Tibial artery (tissue), 4 donors: Measurements from ENCODE around the gene FNDC3B.

Experiments used
- DNase-seq, 2 donors: peaks; one replicate each; pipeline ENCODE4 v3.0.0-alpha.2; 2019
- H3K27ac ChIP-seq, 2 donors: fragments of 200-600 bp; sonication (generic) in 1 of 2; 1 replicate in 1 of 2; 2 replicates in 1 of 2; pipeline ENCODE4 v1.5.1; 2018 to 2019; ENCODE audit warnings: mild to moderate bottlenecking in 1 of 2
- H3K27me3 ChIP-seq, 2 donors: fragments of 200-600 bp; sonication (generic) in 1 of 2; one replicate each; pipeline versions ENCODE4 v1.5.1 to v1.6.0; 2016 to 2019
- H3K36me3 ChIP-seq, 3 donors: fragments of 200-600 bp; sonication (generic) in 2 of 3; one replicate each; pipeline ENCODE4 v1.5.1; 2016 to 2019; ENCODE audit warnings: mild to moderate bottlenecking in 2 of 3
- H3K4me1 ChIP-seq, 4 donors: fragments of 200-600 bp; sonication (generic) in 2 of 4; 1 replicate in 3 of 4; 2 replicates in 1 of 4; pipeline ENCODE4 v1.5.1; 2016 to 2019
- H3K4me3 ChIP-seq, 2 donors: fragments of 200-600 bp; sonication (generic) in 1 of 2; 1 replicate in 1 of 2; 2 replicates in 1 of 2; pipeline ENCODE4 v1.5.1; 2018 to 2019; ENCODE audit warnings: mild to moderate bottlenecking in 2 of 2
- H3K9me3 ChIP-seq, 3 donors: fragments of 200-600 bp; sonication (generic) in 1 of 3; one replicate each; pipeline ENCODE4 v1.5.1; 2016 to 2019
- CTCF ChIP-seq, 2 experiments: fragments of 200-600 bp in 1 of 2; fragments of 450-650 bp in 1 of 2; IDR thresholded peaks; one replicate each; pipeline ENCODE4 v1.5.1; 2017 to 2019; ENCODE audit warnings: antibody characterized with exemption in 2 of 2, mild to moderate bottlenecking in 1 of 2, moderate library complexity in 1 of 2
- intact Hi-C: fragments of 100-400 bp; cut with DNase I; formaldehyde crosslinking; loops from one replicate; pipeline ENCODE4 v1.15.0; 2023; ENCODE audit warnings: low total_unique reads

FNDC3B gene

DNA sequence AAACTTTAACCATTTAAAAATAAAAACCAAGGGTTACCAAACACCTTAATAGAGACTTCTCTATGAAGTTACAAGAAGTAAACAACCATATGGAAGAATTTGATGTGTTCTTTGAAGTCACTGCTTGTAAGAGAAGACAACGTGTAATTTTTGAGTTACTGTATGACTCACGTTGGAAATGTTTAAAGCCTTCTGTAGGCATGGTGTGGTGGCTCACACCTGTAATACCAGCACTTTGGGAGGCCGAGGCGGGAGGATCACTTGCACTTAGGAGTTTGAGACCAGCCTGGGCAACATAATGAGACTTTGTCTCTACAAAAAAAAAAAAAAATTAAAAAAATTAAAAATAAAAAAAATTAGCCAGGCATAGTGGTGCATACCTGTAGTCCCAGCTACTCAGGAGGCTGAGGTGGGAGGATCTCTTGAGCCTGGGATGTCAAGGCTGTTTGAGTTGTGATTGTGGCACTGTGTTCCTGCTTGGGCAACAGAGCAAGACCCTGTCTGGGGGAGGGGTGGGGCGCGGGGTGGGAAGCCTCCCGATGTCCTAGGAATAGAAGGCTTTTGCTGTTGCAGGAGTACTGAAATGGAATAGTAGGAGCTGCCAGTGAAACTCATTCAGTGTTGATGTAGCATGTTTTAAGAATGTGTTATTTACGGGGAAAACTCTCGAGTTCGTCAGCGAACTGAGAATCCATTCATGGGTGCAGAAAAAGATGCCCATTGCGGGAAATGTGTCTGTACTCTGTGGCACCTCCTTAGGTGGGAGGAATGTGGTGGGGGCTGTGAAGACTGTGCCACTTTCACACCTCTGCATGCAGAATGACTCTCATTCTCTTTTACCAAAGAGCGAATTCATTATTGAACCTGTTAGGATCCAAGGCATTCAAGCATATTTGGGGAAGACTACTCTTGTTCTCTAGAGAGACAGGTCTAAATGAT lies 134.2 kb downstream of the FNDC3B start:
- Histone ChIP-seq H3K4me1 (peaks cover 0 to 94% (median 64%) of the 10 kb centered on the region in 4 donors), H3K9me3 (no peaks in the 10 kb centered on the region), H3K36me3 (no peaks in the 10 kb centered on the region), H3K27ac (no peak overlapping the region), H3K27me3 (no peaks in the 10 kb centered on the region), H3K4me3 (no peak overlapping the region)
- intact Hi-C loops, result no loop called here
- no peak for TF ChIP-seq CTCF (IDR thresholded peaks at IDR 0.05)
- no peak for DNase-seq

- Histone ChIP-seq H3K27ac (no peak overlapping the region), H3K9me3 (no peaks in the 10 kb centered on the region), H3K36me3 (no peaks in the 10 kb centered on the region), H3K4me3 (no peak overlapping the region), H3K27me3 (no peaks in the 10 kb centered on the region), H3K4me1 (peaks cover 0 to 90% (median 55%) of the 10 kb centered on the region in 4 donors)
- intact Hi-C loops, result no loop called here
- DNase-seq, result no peak
- TF ChIP-seq CTCF (IDR thresholded peaks at IDR 0.05), result no peak
Measured at GRCh38 chr3:172174513-172175253, 135.3 kb downstream of the FNDC3B start.

GRCh38 chr3:172175254-172175599 lies 135.8 kb downstream of the FNDC3B start:
- Histone ChIP-seq H3K36me3 (no peaks in the 10 kb centered on the region), H3K27ac (no peak overlapping the region), H3K27me3 (no peaks in the 10 kb centered on the region), H3K9me3 (no peaks in the 10 kb centered on the region), H3K4me1 (peaks cover 0 to 90% (median 54%) of the 10 kb centered on the region in 4 donors), H3K4me3 (no peak overlapping the region)
- no peak for DNase-seq
- no peak for TF ChIP-seq CTCF (IDR thresholded peaks at IDR 0.05)
- intact Hi-C loops, result no loop called here

DNA sequence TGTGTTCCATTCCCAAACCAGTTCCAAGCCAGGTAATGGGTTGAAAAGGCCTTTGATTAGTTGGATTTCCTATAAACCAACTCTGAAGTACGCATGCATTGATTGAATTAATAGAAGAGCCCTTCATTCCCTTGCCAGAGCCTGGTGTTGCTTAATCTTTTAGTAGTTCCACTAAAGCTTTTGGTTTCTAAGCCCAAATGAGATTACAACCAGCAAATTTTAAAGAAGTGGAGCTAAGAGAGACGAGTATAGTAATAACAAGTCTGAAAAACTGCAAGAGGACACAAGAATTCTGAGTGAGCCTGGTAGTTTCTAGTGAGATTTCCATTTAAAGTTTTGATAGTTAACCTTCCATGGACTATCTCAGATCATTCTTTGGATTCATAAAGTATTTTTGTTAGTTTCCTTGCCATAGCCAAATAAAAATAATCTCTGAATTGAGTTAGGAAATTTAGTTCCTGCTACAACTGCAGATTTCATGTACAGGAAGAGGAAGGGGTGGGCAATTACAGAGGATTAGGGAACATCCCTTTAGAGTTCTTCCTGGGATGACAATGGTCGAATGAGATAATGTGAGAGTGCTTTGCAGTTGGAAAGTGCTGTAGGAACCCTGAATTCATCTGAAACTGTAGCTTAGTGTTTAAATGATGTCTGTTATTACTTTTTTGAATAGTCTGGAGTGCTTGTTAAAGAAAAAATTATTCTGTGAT lies 136.8 kb downstream of the FNDC3B start:
- intact Hi-C loops, result no loop called here
- Histone ChIP-seq H3K36me3 (no peaks in the 10 kb centered on the region), H3K27me3 (no peaks in the 10 kb centered on the region), H3K27ac (no peak overlapping the region), H3K4me1 (peaks cover 0 to 88% (median 52%) of the 10 kb centered on the region in 4 donors), H3K4me3 (no peak overlapping the region), H3K9me3 (no peaks in the 10 kb centered on the region)
- DNase-seq, result no peak
- no peak for TF ChIP-seq CTCF (IDR thresholded peaks at IDR 0.05)

DNA sequence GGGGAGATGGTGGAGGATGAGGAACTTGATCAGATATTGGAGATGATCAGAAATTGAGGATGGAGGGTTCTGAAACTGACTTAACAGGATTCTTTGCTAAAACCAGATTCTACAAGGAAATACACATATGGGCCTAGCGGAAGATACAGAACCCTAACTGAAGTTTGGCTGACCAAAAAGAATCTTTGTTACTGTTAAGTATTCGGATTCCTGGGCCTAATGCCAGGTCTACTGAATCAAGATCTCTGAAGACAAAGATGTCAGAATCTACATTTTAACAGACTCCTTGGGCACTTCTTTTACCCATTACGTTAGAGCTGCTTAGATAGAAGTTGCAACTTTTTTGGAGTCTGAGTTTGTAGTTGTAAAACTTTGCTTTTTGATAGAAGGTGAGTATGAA lies 137.7 kb downstream of the FNDC3B start:
- H3K4me1 ChIP-seq, result peaks cover 0 to 87% (median 50%) of the 10 kb centered on the region in 4 donors
- no peak for TF ChIP-seq CTCF (IDR thresholded peaks at IDR 0.05)
- no peak overlapping the region for H3K27ac ChIP-seq

More for the DNA sequence above, 137.7 kb downstream of the FNDC3B start:
- Histone ChIP-seq H3K27me3 (no peaks in the 10 kb centered on the region), H3K9me3 (no peaks in the 10 kb centered on the region), H3K4me3 (no peak overlapping the region), H3K36me3 (no peaks in the 10 kb centered on the region)
- intact Hi-C loops, result no loop called here
- DNase-seq, result no peak
